DND-41 (cell line): ENCODE measurements around the gene GPR171.

Source experiments
- ATAC-seq: fragments of 200-7000 bp; cut with Tn5 transposase; 3 replicates; pipeline ENCODE4 v1.9.1; 2021; ENCODE audit warnings: low read depth; ENCODE audit not compliant: insufficient read depth
- DNase-seq: peaks from one replicate; pipeline ENCODE4 v3.0.0-alpha.2; 2020
- H2AFZ ChIP-seq: 2 replicates; pipeline ENCODE4 v1.6.0; 2012; ENCODE audit warnings: low read depth, low read length
- H3K27ac ChIP-seq: 2 replicates; pipeline ENCODE4 v1.5.1; 2012; ENCODE audit warnings: low read length, inconsistent platforms
- H3K27me3 ChIP-seq: fragments of 200-600 bp; sonication (generic); 2 replicates; pipeline ENCODE4 v1.6.0; 2012; ENCODE audit warnings: low read length, mild to moderate bottlenecking, inconsistent platforms; ENCODE audit not compliant: insufficient read depth, poor library complexity
- H3K36me3 ChIP-seq: 2 replicates; pipeline ENCODE4 v1.5.1; 2012; ENCODE audit warnings: low read length, inconsistent platforms; ENCODE audit not compliant: insufficient read depth
- H3K4me1 ChIP-seq: 2 replicates; pipeline ENCODE4 v1.5.1; 2012; ENCODE audit warnings: mild to moderate bottlenecking, low read length; ENCODE audit not compliant: insufficient read depth
- H3K4me2 ChIP-seq: 2 replicates; pipeline ENCODE4 v1.6.0; 2012; ENCODE audit warnings: mild to moderate bottlenecking, moderate library complexity, low read length, inconsistent platforms; ENCODE audit not compliant: insufficient read depth
- H3K4me3 ChIP-seq, 2 experiments: fragments of 200-600 bp in 1 of 2; shearing (Covaris generic) in 1 of 2; 2 replicates each; pipeline ENCODE4 v1.5.1; 2012 to 2016; ENCODE audit warnings: inconsistent platforms in 2 of 2, low read length in 2 of 2, mild to moderate bottlenecking in 2 of 2, low read depth in 1 of 2, moderate library complexity in 1 of 2
- H3K79me2 ChIP-seq: 2 replicates; pipeline ENCODE4 v1.6.0; 2012; ENCODE audit warnings: low read length, inconsistent platforms; ENCODE audit not compliant: insufficient read depth
- H3K9ac ChIP-seq: 2 replicates; pipeline ENCODE4 v1.6.0; 2012; ENCODE audit warnings: low read depth, mild to moderate bottlenecking, inconsistent platforms, low read length, moderate library complexity
- H3K9me3 ChIP-seq: 2 replicates; pipeline ENCODE4 v1.5.1; 2012; ENCODE audit warnings: low read length, moderate library complexity, mild to moderate bottlenecking, inconsistent platforms; ENCODE audit not compliant: insufficient read depth, severe bottlenecking
- H4K20me1 ChIP-seq: 2 replicates; pipeline ENCODE4 v1.6.0; 2012; ENCODE audit warnings: low read length; ENCODE audit not compliant: insufficient read depth
- EZH2 ChIP-seq: IDR thresholded peaks from 3 replicates; pipeline ENCODE4 v1.6.1; 2012; ENCODE audit warnings: borderline replicate concordance, low read depth, mild to moderate bottlenecking, moderate library complexity, low read length, inconsistent platforms; ENCODE audit not compliant: severe bottlenecking
- TF ChIP-seq, protein P1 (sequence below): IDR thresholded peaks from 2 replicates; pipeline ENCODE4 v1.5.1; 2012; ENCODE audit warnings: borderline replicate concordance, low read length, moderate library complexity, mild to moderate bottlenecking; ENCODE audit not compliant: poor library complexity, severe bottlenecking; ENCODE audit errors: extremely low read depth

GPR171 gene

DNA sequence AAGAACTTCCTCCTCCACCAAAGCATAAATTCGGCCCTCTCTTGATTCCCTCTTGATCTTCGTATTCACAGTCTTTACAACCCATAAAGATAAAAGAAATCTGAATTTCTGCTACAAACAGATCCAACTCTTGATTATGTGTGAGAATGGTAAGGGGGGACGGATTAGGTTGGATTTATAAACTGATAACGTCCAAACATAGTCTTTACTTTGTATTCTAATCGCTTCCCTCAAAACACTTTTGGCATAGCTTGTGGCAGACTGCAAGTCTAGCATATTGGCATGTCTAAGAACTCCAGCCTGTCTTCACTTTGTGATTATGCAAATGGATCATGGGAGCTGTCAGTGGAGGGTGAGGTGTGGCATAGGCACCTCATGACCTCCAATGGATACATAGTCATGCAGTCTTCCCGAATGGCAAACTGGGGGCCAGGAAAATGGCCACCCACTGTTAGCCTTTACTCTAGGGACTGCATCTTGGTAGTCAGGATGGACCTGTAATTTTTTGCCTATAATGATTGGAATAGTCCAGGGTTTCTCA is 24.3 kb upstream of the GPR171 start:
- Histone ChIP-seq H3K36me3 (no peaks in the 10 kb centered on the region), H4K20me1 (no peaks in the 10 kb centered on the region), H2AFZ (no peak overlapping the region; the same call in 1 of the 2 replicates), H3K79me2 (no peaks in the 10 kb centered on the region), H3K9ac (no peak overlapping the region), H3K27ac (peak overlapping the region; percentile 51), H3K4me3 (no peak overlapping the region), H3K4me1 (peaks cover 24% of the 10 kb centered on the region), H3K4me2 (peak overlapping the region; percentile 39; the same call in 1 of the 2 replicates), H3K9me3 (no peaks in the 10 kb centered on the region), H3K27me3 (no peaks in the 10 kb centered on the region)
- TF ChIP-seq, protein P1, sequence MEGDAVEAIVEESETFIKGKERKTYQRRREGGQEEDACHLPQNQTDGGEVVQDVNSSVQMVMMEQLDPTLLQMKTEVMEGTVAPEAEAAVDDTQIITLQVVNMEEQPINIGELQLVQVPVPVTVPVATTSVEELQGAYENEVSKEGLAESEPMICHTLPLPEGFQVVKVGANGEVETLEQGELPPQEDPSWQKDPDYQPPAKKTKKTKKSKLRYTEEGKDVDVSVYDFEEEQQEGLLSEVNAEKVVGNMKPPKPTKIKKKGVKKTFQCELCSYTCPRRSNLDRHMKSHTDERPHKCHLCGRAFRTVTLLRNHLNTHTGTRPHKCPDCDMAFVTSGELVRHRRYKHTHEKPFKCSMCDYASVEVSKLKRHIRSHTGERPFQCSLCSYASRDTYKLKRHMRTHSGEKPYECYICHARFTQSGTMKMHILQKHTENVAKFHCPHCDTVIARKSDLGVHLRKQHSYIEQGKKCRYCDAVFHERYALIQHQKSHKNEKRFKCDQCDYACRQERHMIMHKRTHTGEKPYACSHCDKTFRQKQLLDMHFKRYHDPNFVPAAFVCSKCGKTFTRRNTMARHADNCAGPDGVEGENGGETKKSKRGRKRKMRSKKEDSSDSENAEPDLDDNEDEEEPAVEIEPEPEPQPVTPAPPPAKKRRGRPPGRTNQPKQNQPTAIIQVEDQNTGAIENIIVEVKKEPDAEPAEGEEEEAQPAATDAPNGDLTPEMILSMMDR = no peak
- no peak for TF ChIP-seq EZH2
- ATAC-seq (peak; percentile 41), DNase-seq (no peak)

DNA sequence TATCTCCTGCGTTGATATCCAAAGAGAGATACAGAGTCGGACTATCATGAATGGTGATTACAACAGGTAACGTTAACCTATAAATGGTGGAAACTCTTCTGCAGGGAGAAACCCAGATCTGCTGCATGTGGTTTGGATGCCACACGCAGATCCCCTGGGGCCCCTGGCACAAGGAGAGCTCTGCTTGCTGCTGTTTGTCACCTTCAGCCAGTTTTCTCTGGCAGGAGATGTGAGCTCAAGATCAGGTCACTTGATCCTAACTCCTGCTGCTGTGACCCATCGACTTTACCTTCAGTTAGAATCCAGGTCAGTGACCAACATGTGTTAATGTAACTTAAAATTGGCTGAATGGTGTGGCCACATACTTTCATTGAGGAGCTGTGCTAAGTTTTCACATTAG is 23.8 kb upstream of the GPR171 start:
- no peak for ATAC-seq
- Histone ChIP-seq H3K79me2 (no peaks in the 10 kb centered on the region), H3K4me2 (no peak overlapping the region), H3K36me3 (no peaks in the 10 kb centered on the region; the same call in 1 of the 2 replicates), H3K27ac (no peak overlapping the region), H4K20me1 (no peaks in the 10 kb centered on the region), H3K9me3 (peaks cover 3% of the 10 kb centered on the region), H3K4me1 (peaks cover 24% of the 10 kb centered on the region), H3K9ac (no peak overlapping the region), H2AFZ (no peak overlapping the region), H3K4me3 (no peak overlapping the region), H3K27me3 (no peaks in the 10 kb centered on the region)
- DNase-seq = no peak
- TF ChIP-seq, protein P1 = no peak
- no peak for TF ChIP-seq EZH2

DNA sequence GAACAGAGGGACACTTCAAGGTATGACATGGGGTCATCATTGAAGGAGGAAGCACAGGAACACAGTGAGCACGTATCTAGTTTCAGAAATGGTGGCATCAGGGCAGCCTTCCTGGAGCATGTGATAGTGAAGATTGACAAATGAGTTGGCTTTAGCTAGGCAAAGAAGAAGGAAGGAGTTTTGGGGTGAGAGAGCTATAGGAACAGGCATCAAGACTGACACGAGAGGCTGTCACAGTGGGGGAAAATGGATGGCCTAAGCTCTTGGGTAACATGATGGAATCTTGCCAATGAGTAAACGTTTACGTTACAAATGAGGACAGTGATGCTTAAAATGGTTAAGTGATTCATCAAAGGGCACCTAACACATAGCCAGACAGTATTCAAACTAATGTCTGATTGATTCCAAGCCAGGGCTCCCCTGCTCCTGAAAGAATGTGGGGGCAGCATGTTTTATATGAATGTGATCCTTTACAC is 23.1 kb upstream of the GPR171 start:
- Histone ChIP-seq H3K4me3 (no peak overlapping the region), H3K36me3 (peaks cover 2% of the 10 kb centered on the region; the same call in 1 of the 2 replicates), H2AFZ (no peak overlapping the region), H3K9ac (no peak overlapping the region), H3K4me1 (peaks cover 24% of the 10 kb centered on the region), H3K4me2 (no peak overlapping the region), H4K20me1 (no peaks in the 10 kb centered on the region), H3K79me2 (no peaks in the 10 kb centered on the region), H3K27ac (no peak overlapping the region), H3K27me3 (no peaks in the 10 kb centered on the region), H3K9me3 (peaks cover 5% of the 10 kb centered on the region)
- no peak for ATAC-seq
- no peak for DNase-seq
- TF ChIP-seq, protein P1 = no peak
- TF ChIP-seq EZH2 = no peak
